HEK293 (cell line): Measurements from ENCODE around the gene STX10.

Experiments used
- CTCF ChIA-PET: fragments of 350-600 bp; formaldehyde crosslinking; extraction: SDS; loops from one replicate; lab custom pipeline; 2021; ENCODE audit warnings: antibody characterized with exemption; lab: Yijun Ruan, JAX
- POLR2A ChIA-PET: fragments of 300-600 bp; formaldehyde crosslinking; extraction: SDS; loops from one replicate; lab custom pipeline; 2020; ENCODE audit warnings: antibody characterized with exemption, inconsistent platforms; lab: Yijun Ruan, JAX
- H3K27ac ChIP-seq: fragments of 200-500 bp; sonication (Bioruptor generic); 2 replicates; pipeline ENCODE4 v1.5.1; 2014; ENCODE audit warnings: low read depth, low read length, control low read depth, inconsistent platforms; ENCODE audit errors: extremely low read depth
- H3K36me3 ChIP-seq, 2 experiments: fragments of 200-500 bp in 1 of 2; sonication (Bioruptor generic) in 1 of 2; 1 replicate in 1 of 2; 2 replicates in 1 of 2; pipeline ENCODE4 v1.5.1; 2014 to 2017; ENCODE audit warnings: inconsistent platforms in 2 of 2, low read length in 2 of 2; ENCODE audit not compliant: control insufficient read depth in 2 of 2, insufficient read depth in 1 of 2
- H3K4me1 ChIP-seq: fragments of 200-500 bp; sonication (Bioruptor generic); 2 replicates; pipeline ENCODE4 v1.5.1; 2014; ENCODE audit warnings: mild to moderate bottlenecking, low read length, inconsistent platforms; ENCODE audit not compliant: control insufficient read depth, insufficient read depth
- H3K4me3 ChIP-seq: 2 replicates; pipeline ENCODE4 v1.5.1; 2011; ENCODE audit warnings: low read depth, mild to moderate bottlenecking, control low read depth, low read length, moderate library complexity
- H3K9me3 ChIP-seq: fragments of 200-500 bp; sonication (Bioruptor generic); 2 replicates; pipeline ENCODE4 v1.5.1; 2014; ENCODE audit warnings: low read depth, low read length, inconsistent platforms; ENCODE audit not compliant: control insufficient read depth, insufficient read depth
- IKZF3 ChIP-seq: fragments of 450-650 bp; IDR thresholded peaks from 2 replicates; pipeline ENCODE4 v1.5.0; 2018; ENCODE audit warnings: missing biosample characterization, mild to moderate bottlenecking, missing genetic modification characterization, moderate library complexity
- ZBTB21 ChIP-seq: fragments of 450-650 bp; formaldehyde crosslinking; IDR thresholded peaks from 2 replicates; pipeline ENCODE4 v1.5.1; 2017; ENCODE audit warnings: missing biosample characterization, missing genetic modification characterization
- ZBTB7A ChIP-seq: fragments of 450-650 bp; formaldehyde crosslinking; IDR thresholded peaks from 2 replicates; pipeline ENCODE4 v1.5.1; 2016; ENCODE audit warnings: low read depth, missing biosample characterization, missing genetic modification characterization
- ZNF10 ChIP-seq: fragments of 450-650 bp; formaldehyde crosslinking; IDR thresholded peaks from 2 replicates; pipeline ENCODE4 v1.5.1; 2017; ENCODE audit warnings: missing biosample characterization, missing genetic modification characterization
- ZNF133 ChIP-seq: fragments of 450-650 bp; formaldehyde crosslinking; IDR thresholded peaks from 2 replicates; pipeline ENCODE4 v1.5.1; 2016; ENCODE audit warnings: missing biosample characterization, missing genetic modification characterization
- ZNF19 ChIP-seq: fragments of 450-650 bp; formaldehyde crosslinking; IDR thresholded peaks from 2 replicates; pipeline ENCODE4; 2016; ENCODE audit warnings: missing biosample characterization, missing genetic modification characterization, low read depth
- ZNF266 ChIP-seq: fragments of 450-650 bp; formaldehyde crosslinking; IDR thresholded peaks from 2 replicates; pipeline ENCODE4 v1.5.1; 2016; ENCODE audit warnings: missing biosample characterization, missing genetic modification characterization, low read depth
- ZNF324 ChIP-seq: fragments of 450-650 bp; formaldehyde crosslinking; IDR thresholded peaks from 2 replicates; pipeline ENCODE4 v1.5.1; 2016; ENCODE audit warnings: missing biosample characterization, missing genetic modification characterization
- ZNF449 ChIP-seq: fragments of 450-650 bp; formaldehyde crosslinking; IDR thresholded peaks from 2 replicates; pipeline ENCODE4 v1.5.1; 2017; ENCODE audit warnings: missing biosample characterization, mild to moderate bottlenecking, missing genetic modification characterization, moderate library complexity
- ZNF518A ChIP-seq: fragments of 450-650 bp; formaldehyde crosslinking; conservative IDR thresholded peaks from 2 replicates; pipeline ENCODE4 v1.5.1; 2016; ENCODE audit warnings: low read depth, missing biosample characterization, missing genetic modification characterization
- ZNF596 ChIP-seq: fragments of 450-650 bp; IDR thresholded peaks from 2 replicates; pipeline ENCODE4 v1.5.0; 2018; ENCODE audit warnings: missing biosample characterization, mild to moderate bottlenecking, missing genetic modification characterization, moderate library complexity
- ZNF791 ChIP-seq: fragments of 450-650 bp; formaldehyde crosslinking; IDR thresholded peaks from 2 replicates; pipeline ENCODE4 v1.5.1; 2016; ENCODE audit warnings: missing biosample characterization, missing genetic modification characterization
- TF ChIP-seq, protein P1 (sequence below): fragments of 450-650 bp; formaldehyde crosslinking; IDR thresholded peaks from 2 replicates; pipeline ENCODE4 v1.5.1; 2016; ENCODE audit warnings: missing biosample characterization, missing genetic modification characterization, low read depth

The STX10 gene

GRCh38 chr19:13122275-13122878 lies 27.8 kb downstream of the STX10 start:
- H3K9me3 ChIP-seq = no peaks in the 10 kb centered on the region
- H3K4me3 ChIP-seq = no peak overlapping the region
- TF ChIP-seq ZNF266 (tag by site-specific recombination) (no peak), ZNF518A (tag by site-specific recombination) (no peak)
- ChIA-PET POLR2A (interaction anchor here (1.1 to 1.5 kb wide), 2 partner anchors 9 to 45 kb away, joined by 3 to 4 read pairs; no protein-coding TSS in a partner anchor), CTCF (no interaction called here)
- peaks cover 7% of the 10 kb centered on the region for H3K4me1 ChIP-seq
- no peak overlapping the region for H3K27ac ChIP-seq
- peaks cover 4 to 57% of the 10 kb centered on the region in 2 experiments; a peak in 2 of 3 replicates for H3K36me3 ChIP-seq

DNA sequence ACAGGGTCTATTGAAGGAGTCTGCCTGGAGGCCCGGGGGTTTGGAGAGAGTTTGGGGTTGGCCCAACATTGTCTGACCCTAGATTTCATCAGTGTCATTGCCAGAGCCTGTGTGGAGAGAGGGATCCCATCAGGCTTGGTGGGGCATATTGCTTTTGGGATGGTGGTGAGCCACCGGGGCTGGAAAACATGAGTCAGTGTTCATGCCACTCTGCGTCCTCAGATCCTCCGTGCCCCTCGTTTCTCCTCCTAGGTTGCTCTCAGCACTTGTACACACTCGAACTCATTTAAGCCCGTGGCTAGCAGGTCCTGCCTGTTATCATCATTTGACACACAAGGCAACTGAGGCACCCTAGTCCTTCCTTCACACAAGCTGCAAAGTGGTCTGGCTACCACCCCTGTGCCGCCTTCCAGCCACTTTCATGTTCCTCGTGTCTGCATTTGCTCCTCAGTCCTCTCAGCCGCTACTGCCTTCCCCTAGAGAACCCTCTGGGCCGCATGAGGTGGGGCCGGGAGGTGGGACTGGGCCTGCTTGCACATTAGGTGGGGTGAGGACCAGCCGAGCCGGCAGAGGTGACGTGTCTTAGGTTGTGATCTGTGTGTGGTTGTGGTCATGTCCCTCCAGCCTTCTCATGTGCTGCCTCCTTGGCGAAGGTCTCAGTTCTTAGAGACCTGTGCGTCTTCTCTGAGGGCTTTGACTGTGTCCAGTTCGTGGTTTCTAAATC lies 28.5 kb downstream of the STX10 start:
- ChIA-PET POLR2A (interaction anchor here (0.6 to 4.2 kb wide), 3 partner anchors 28 to 145 kb away, joined by 3 to 27 read pairs (median 5); partner anchors contain the start of genes IER2 and STX10), CTCF (interaction anchor here (0.6 to 0.9 kb wide), 2 partner anchors 144 to 275 kb away, joined by 3 read pairs; no protein-coding TSS in a partner anchor)
- Histone ChIP-seq H3K9me3 (no peaks in the 10 kb centered on the region), H3K4me1 (peaks cover 7% of the 10 kb centered on the region), H3K4me3 (no peak overlapping the region), H3K36me3 (peaks cover 1 to 56% of the 10 kb centered on the region in 2 experiments; a peak in 2 of 3 replicates), H3K27ac (0 out of 2 replicates have a peak overlapping the region, but pooled peaks have one; percentile 11)
- TF ChIP-seq ZNF791 (tag by site-specific recombination) (no peak), ZNF133 (tag by site-specific recombination) (no peak), ZNF10 (no peak), ZNF596 (tag by site-specific recombination) (no peak), ZNF324 (tag by site-specific recombination) (no peak), ZNF449 (tag by site-specific recombination) (no peak), ZBTB7A (tag by site-specific recombination) (no peak), ZNF19 (tag by site-specific recombination) (no peak), IKZF3 (tag by site-specific recombination) (no peak), ZBTB21 (no peak)
- TF ChIP-seq, protein P1, sequence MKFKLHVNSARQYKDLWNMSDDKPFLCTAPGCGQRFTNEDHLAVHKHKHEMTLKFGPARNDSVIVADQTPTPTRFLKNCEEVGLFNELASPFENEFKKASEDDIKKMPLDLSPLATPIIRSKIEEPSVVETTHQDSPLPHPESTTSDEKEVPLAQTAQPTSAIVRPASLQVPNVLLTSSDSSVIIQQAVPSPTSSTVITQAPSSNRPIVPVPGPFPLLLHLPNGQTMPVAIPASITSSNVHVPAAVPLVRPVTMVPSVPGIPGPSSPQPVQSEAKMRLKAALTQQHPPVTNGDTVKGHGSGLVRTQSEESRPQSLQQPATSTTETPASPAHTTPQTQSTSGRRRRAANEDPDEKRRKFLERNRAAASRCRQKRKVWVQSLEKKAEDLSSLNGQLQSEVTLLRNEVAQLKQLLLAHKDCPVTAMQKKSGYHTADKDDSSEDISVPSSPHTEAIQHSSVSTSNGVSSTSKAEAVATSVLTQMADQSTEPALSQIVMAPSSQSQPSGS (tag by site-specific recombination) = no peak
